ENCODE measurements around the gene PUSL1.
A peak's percentile ranks its signal among the peaks of the same experiment; 100 is the strongest.

Gene PUSL1

GRCh38 chr1:1326075-1326605 lies 17.7 kb downstream of the PUSL1 start:
- no peak for DNase-seq

- DNase-seq = no peak
Observed at GRCh38 chr1:1327291-1327690, 18.9 kb downstream of the PUSL1 start.

GRCh38 chr1:1328254-1328653 lies 19.9 kb downstream of the PUSL1 start:
- no peak for DNase-seq

GRCh38 chr1:1329304-1330210 lies 21.2 kb downstream of the PUSL1 start:
- no peak for DNase-seq

- DNase-seq = no peak
Observed at GRCh38 chr1:1330366-1331067, 22.1 kb downstream of the PUSL1 start.

GRCh38 chr1:1331068-1331965 lies 22.9 kb downstream of the PUSL1 start, which contains the start of gene TAS1R3:
Gene TAS1R3 (plus strand): TSS chr1:1331280. CDS start chr1:1331346, 66 bp downstream.
- DNase-seq = no peak

- DNase-seq = no peak
Observed at GRCh38 chr1:1332031-1332755, 23.8 kb downstream of the PUSL1 start.

- no peak for DNase-seq
Observed at GRCh38 chr1:1332774-1333480, 24.5 kb downstream of the PUSL1 start.

GRCh38 chr1:1333551-1334241 lies 25.3 kb downstream of the PUSL1 start:
- no peak for DNase-seq

GRCh38 chr1:1334835-1335234 lies 26.4 kb downstream of the PUSL1 start:
- no peak for DNase-seq

- no peak for DNase-seq
Observed at GRCh38 chr1:1335283-1335682, 26.9 kb downstream of the PUSL1 start.

GRCh38 chr1:1335792-1336248 lies 27.4 kb downstream of the PUSL1 start:
- DNase-seq = no peak

GRCh38 chr1:1336446-1336845 lies 28.0 kb downstream of the PUSL1 start:
- DNase-seq = no peak

- DNase-seq = no peak
Observed at GRCh38 chr1:1336931-1337792, 28.8 kb downstream of the PUSL1 start.

GRCh38 chr1:1337793-1338147 lies 29.4 kb downstream of the PUSL1 start:
- DNase-seq = peak; percentile 17

GRCh38 chr1:1338278-1338677 lies 29.9 kb downstream of the PUSL1 start:
- no peak for DNase-seq

- DNase-seq = no peak
Observed at GRCh38 chr1:1340185-1340584, 31.8 kb downstream of the PUSL1 start.

GRCh38 chr1:1340791-1341548 lies 32.6 kb downstream of the PUSL1 start:
- DNase-seq = no peak

- DNase-seq = no peak
Observed at GRCh38 chr1:1341549-1342021, 33.2 kb downstream of the PUSL1 start.

Measured in effector CD8-positive, alpha-beta T cell (primary cell).